Islet precursor cell (in vitro differentiated cells): ENCODE measurements around the gene SNCB.
A peak's percentile ranks its signal among the peaks of the same experiment; 100 is the strongest.
"Not testable (repeated sequence)": the region's sequence is repeated elsewhere in the genome, so short reads cannot be mapped to it uniquely, and the experiment has no call there.

Experiments
- DNase-seq: peaks from one replicate; pipeline ENCODE4 v3.0.0-alpha.2; 2018

The SNCB gene

DNA sequence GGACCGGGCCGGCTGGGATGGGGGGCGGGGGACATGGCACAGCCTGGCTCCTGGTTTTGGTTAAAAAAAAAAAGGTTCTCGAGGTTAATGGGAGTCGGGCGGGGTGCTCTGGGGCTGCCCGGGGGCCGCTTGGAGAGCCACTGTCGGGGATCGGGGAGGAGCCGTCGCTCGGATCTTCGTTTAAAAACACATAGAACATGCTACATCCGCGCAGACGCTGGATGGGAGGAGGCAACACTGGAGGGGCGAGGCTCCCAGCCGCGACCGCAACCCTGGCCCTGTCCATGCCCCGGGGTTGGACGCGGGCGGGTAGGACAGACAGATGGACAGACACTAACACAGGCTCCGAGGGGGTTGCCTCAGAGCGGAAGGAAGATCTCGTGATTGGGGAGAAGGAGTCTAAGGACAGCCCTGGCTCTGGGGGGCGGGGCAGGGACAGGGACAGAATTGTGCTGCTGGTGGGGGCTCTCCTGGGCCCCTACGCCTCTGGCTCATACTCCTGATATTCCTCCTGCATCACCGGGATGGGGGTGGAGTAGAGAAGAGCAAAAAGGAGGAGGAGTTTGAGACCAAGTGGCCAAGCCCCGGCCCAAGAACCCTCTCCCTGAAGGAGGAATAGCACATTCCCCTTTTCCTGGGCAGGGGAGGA, 9.9 kb downstream of the SNCB start:
- no peak for DNase-seq

DNA sequence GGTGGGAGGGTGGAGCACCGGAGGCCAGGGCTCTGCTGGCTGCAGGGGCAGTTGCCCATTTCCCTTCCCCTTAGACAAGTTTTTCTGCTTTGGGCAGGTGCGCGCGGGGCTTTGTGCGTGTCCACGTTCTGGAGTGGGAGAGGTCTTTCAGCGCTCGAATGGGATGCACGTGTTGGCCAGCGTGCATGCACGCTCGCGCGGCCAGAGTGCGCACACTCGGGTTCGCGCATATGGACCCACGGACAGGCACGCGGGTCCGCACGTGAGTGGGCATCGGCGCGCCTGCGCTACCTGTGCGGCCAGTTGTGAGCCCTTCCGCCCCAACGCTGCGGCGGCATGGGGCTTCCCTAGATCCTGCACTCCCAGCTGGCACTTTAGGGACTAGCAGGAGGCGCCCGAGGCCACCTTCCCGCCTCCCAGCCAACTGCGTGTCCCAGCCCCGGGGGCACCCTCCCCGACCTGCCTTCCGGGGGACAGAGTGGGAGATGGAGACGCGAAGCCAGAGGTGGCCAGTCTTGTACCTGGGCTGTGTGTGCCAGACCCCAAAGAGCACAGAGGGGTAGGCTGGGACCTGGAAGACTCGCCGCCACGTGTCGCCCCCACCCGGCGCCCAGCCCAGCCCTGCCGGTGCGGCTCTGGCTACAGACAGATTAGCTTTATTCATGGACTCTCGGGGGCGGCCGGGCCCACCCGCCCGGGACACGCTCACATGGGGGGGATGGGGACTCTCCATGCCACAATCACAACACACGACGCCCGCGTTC, 10.6 kb downstream of the SNCB start:
- DNase-seq = no peak

DNA sequence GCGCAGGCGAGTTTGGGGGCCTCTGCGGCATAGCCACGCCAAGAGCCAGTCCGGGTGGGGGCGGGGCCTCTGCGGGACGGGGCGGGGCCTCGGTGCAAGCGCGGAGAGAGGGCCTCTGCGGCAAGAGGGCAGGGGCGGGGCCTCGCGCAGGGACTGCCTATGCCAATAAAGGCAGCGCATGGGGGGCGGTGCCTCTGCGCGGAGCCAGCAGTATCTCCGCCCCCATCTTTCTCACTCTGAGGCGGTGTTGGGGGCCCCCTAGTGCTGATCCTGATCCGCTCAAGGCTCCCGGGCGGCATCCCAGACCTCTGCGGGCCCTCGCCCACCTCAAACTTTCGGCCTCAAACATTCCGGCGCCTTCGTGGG, 11.1 kb downstream of the SNCB start:
- DNase-seq = peak; percentile 79

DNA sequence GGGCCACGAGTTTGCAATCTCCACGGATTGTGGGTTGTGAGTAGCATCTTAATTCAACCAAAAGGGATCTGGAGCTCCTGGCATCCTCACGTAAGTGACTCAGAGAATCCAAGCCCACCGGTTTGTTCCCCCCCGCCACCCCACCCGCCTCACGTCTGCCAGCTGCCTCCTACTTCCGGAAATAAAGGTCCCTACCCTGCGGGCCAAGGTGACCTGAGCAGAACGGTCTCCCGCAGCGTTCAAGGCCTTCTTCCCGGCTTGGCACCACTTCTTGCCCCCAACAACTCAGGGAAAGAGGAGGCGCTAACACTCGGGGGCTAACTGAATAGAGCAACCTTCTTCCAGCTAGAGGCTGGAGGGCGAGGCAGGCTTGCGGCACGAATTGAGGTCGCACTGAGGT, 11.6 kb downstream of the SNCB start:
- no peak for DNase-seq

DNA sequence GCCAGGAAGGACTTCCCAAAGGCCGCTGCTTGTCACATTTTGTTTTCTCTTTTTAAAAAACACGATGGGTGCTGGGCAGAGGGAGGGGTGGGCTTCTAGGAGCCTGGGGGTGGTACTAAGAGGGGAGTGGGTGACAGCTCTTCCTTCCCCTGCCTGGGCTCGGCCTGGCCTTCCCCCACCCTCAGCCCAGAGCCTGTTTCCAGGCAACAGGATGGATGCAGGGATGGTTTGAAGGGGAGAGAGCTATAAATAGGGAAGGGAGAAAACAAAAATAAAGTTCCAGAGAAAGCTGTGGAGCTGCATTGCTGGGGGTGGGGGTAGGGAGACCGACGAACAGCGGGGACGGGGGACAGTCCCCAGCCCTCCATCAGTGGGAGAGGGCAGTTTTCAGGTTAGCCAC, 13.8 kb downstream of the SNCB start:
- DNase-seq = no peak

DNA sequence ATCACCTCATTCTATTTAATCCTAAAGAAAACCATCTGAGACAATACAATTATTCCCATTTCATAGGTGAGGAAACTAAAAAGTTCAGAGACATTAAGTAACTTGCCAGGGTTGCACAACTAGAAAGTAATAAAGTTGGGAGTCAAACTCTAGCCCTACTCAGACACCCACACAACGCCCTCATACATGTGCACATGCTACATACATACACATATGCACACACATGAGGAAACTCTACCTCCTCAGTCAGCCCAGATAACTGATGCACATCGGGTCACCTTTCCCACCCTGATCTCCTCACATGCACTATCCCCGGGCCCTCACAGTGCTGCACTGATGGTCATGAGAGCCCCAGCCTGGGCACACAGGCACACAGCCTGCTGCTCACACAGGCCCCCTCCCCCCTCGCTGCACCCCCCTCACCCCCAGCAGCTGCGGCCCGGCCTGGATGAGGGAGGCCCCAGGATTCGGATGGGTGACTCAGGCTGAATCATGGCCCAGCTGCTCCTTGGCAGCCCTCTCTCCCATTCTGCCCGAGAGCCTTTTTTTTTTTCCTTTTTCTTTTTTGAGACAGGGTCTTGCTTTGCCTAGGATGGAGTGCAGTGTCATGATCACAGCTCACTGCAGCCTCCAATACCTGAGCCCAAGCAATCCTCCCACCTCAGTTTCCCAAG, 15.4 kb downstream of the SNCB start:
- DNase-seq = no peak

DNA sequence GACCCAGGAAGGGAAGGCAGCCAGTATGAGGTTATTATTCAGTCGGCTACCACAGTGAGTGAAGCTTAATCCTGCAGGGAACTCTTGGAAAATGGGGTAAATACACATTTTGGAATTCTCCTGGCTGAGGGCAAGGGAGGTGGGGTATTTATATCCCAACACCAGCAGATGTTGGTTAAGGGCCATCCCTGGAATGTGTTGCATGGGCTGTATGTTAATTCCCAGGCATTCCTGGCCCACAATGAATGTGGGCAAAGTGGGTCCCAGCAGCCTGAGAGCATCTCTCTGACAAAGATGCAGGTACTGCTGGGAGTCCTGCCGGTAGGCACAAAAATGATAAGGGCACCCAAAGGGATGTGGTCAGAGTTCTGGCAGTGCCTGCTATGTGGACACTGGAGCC, 17.5 kb downstream of the SNCB start:
- DNase-seq = no peak

DNA sequence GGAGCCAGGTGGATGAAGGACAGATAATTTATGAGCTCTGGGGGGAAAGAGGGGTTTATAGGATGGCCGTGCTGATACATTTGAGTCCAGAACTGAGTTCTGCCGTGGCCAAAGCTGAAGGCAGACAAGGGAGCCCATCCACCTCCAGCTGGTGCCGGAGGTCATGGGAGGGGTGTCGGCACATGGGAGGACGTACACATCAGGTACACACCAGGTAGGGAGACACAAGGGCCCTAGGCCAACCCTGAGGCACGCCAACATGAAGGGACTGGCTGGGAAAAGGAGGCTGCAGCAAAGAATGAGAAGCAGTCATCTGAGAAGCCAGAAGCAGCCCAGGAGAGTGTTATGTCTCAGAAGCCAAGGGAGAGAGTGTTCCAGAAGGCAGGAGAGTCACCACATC, 18.3 kb downstream of the SNCB start:
- DNase-seq = no peak

DNA sequence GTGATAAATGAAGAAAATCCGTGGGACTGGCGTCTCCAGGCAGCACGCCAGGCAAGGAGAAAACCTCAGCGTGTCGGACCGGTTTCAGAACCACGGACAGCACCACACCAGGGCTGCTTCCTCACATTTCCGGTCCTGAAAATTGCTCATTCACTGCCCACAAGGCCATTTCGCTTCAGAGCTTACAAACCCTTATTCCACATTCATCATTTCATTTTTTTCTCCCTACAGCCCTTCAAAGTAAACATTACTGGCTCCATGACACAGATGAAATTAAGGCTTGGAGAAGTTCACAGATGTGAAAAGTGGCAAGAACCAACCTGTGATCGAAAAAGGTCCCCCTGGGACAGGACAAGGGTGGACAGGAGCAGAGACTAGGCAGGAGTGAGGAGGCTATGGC, 18.9 kb downstream of the SNCB start:
- DNase-seq = peak; percentile 86

DNA sequence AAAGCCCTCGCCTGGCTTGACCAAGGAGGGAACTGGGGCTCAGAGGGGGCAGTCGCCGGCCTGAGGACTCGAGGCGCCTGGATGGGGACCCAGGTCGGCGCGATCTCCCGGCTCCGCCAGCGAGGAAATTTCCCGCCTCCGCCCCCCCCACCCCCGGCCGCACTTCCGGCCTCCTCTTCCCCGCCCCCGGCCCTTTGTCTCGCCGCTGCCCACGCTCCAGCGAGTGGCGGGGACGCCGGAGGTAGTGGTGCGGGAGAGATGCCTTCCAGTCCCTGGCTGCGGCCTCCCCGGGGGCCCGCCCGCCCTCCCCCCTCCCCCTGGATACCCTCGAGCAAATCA, 19.9 kb downstream of the SNCB start:
- DNase-seq = no peak

DNA sequence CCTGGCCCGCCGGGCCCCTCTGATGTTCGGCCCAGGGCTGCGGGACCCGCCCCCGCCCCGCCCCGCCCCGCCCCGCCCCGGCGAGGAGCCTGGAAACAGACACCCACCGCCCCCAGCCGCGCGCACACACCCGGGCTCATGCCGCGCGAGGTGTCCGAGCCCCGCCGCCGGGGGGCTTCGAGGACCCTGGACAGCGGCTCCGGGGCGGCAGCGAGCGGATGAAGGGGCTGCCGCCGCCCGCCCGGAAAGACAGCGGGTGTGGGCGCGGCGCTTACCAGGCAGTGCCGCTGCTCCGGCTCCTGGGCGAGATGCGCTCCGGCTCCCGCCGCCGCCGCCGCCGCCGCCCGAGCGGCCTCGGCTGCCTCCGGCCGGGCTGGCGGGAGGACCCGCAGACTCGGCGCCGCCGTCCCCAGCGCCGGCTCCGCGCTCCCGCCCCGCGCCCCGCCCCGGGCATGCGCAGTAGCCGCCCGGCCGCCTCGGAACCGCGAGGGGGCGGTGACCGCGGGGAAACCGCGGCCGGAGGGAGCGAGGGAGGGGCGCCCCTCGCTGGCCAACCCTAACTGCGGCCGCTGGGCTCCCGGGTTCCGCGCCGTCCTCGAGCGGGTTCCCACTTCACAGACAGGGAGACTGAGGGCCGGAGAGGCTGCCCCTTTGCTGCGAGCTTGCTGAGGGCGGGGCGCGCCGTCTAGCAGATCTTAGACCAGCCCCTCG, 20.5 kb downstream of the SNCB start, which contains the start of gene GPRIN1:
Gene GPRIN1, minus strand, starts transcription at position 433 of the 711 bp plus-strand sequence. CDS start 10,322 bp downstream, outside the sequence.
- DNase-seq = peak; percentile 88

DNA sequence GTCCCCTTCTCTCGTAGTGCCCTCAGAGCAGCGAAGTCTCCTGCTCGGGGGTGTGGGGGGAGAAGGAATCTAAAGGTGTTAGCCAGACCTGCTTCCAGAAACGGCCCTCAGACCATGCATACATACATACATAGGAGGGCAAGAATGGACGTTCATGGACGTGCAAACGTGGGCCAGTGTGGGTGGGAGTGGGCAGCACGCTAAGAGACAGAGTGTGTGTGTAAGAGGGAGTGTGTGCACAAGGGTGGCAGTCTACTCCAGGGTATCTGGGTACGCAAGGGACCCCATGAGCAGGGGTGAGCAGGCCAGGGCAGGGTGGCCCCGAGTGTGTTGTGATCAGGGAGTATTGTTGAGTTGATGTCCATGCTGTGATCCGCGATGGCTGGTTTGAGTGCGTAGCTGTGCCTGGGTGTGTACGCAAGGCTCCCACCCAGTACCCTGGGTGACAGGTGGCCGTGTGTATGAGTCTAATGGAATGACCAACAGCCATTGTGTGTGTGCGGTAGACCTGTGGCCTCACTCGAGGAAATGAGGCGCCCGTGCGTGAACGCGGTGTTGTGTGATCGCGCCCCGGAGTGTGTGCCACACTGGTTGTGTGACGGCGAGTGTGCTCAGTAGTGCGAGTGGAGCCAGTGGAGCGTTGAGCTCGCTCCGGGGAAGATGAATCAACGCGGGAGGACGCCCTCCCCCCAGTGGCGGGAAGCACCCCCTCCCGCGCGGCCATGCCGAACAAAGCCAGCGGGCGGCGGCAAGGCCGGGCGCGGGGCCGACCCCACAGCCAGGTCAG, 21.2 kb downstream of the SNCB start:
- DNase-seq = no peak

DNA sequence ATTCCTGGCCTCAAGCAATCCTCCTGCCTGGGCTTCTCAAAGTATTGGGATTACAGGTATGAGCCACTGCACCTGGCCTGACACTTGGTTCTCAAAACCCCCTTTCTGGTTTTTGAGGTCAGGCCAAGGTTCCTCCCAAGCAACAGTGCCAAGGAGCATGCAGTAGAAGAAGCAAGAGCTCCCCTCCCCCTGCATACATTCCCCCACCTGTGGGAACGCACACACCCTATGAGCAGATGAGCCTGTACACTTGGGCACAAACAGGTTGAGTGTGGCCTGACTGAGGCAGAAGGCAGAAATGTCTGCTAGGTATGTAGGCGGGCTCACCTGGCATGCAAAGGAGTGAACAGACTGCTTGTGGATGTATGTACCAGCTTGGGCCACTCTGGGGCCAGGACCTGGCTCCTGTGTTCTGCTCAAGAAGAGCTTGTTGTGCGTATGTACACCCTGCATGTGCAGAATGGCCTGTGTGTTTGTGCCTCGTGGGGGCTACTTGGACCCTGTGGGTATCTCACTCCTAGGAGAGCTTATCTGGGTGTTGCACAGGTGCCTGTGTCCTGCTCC, 22.1 kb downstream of the SNCB start:
- DNase-seq = no peak

DNA sequence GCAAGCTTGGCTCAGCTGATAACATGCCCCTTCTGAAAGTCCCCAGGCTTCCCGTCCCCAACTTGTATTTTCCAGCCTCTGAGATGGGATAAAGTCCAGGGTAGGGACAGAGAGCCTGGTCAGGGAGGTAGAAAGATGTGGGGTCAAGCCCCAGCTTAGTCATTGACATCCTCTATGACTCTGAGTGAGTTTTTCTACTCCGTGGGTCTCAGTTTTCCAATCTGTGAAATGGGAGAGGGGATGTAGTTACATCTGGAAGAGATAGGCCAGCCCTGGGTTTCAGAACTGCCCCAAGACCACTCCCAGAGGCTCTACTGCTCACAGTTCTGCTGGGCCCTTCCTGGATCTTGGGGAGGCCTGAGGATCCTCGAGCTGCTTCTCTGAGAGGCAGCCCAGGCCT, 23.5 kb downstream of the SNCB start:
- no peak for DNase-seq

DNA sequence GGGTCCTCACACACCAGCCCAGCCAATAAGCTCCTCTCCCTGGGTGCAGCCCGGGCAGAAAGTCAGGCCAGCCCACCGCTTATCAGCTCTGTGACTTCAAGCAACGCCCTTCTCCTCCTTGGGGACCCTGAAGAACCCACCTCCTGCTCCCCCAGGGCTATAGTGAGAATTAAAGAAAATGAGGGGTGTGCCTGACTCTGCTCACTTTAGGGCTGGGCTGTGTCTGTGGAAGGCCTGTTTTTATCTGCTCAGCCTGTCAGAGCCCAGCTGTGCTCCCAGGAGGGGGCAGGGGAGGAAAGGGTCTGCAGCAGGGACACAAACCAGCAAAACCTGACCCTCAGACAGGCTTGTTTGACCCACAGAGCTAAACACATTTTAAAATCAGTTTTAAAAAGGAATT, 24.3 kb downstream of the SNCB start:
- peak; percentile 69 for DNase-seq

DNA sequence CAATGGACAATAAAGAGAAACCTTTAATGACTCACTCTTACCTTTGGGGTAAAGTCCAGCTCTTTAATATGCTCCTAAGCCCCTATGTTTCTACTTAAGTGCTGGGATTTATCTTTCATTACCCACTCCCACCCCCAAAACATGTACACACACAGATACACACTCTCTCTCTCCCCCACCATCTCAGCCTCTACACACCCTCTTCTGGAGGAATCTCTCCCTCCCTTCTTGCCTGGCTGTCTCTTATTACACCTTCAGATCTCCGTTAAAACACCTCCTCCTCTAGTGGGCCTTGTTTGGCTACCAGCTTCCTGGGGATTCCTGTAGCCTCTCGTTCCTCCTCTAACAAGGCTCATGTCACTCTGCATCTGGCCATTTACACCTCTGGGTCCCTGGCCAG, 27.2 kb downstream of the SNCB start:
- no peak for DNase-seq

DNA sequence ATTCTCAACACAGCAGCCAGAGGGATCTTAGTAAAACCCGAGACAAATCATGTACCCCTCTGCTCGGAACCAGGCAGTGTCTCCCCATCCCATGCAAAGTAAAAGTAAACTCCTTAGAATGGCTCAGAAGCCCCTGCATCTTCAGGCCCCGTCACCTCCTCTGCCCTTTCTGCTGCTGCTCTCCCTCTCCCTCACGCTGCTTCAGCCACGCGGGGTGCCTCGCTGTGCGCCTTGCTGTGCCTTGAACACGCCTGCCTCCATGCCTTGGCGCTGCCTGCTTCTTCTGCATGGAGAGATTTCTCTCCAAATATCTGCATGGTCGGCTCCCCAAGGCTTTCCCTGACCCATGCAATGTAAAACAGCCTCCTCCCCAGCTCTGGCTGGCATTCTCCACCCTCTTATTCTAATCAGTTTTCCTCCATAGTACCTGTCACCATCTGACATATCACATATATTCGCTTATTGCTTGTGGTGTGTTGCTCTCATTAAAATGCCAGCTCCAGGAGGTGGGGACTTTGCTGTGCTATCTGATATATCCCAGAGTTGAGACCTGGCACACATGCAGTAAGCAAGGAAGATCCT, 28.3 kb downstream of the SNCB start:
- no peak for DNase-seq

DNA sequence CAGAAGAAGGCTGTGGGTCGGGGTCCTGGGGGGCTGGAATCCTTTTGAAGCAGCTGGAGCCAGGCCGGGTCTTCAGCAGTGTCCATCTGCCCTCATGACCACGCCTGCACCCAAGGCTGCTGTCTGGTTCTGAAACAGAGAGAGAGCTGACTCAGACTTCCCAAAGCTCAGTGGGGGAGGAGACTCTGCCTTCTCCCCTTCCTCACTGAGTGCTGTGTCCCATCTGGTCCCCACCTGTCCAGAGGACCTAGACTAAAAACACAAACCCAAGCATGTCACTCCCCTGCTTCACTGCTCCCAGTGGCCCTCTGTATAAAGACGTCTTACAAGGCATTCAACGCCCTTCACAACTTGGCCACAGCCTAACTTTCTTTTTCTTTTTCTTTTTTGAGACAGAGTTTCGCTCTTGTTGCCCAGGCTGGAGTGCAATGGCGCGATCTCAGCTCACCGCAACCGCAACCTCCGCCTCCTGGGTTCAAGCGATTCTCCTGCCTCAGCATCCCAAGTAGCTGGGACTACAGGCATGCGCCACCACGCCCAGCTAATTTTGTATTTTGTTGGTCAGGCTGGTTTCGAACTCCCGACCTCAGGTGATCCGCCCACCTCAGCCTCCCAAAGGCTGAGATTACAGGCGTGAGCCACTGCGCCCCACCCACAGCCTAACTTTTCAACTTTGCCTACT, 30.4 kb downstream of the SNCB start:
- DNase-seq = not testable (repeated sequence)

DNA sequence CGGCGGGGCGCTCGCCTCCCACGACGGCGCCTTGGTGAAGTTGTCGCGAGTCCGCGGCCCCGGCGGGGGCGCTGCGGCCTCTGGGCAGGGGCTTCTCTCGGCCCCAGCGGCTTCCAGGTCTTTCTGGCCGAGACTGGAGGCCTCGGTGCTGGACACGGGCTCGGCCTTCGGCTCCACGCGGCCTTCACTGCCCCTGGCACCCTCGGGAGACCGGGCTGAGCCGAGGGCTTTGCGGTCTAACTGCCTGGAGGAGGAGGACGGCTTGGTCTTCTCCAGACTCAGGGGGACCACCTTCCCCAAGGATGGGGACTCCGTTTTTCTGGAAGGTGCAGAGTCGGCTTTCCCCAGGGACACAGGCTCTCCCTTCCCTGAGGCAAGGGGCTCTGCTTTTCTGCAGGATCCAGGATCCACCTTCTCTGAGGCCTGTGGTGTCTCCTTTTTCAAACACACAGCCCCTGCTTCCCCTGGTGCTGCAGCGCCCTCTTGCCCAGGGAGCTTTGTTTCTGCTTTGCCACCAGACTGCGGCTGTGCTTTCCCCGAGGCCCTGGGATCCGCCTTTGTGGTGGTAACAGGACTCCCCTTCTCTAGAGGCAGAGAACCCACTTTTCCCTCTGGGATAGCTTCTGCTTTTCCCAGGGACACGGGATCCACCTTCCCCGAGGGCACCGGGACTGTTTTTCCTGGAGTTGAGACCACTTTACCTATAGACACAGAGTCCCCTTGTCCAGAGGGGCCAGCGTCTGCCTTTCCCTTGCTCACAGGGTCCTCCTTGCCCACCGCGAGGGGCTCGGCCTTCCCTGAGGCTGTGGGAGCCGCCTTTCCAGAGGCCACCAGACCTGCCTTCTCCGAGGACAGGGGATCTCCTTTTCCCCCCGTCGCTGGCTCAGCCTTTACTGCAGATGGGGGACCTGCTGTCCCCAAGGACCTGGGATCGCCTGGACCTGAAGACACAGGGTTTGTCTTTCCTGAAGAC, 32.6 kb downstream of the SNCB start:
- DNase-seq = no peak
